ENCODE results near the gene PIK3R6.

Gene PIK3R6

GRCh38 chr17:8855477-8856204 lies 11.8 kb downstream of the PIK3R6 start:
- ATAC-seq (no peak), DNase-seq (no peak)

- DNase-seq, result no peak
- ATAC-seq, result no peak
Observed at GRCh38 chr17:8851600-8851999, 15.9 kb downstream of the PIK3R6 start.

GRCh38 chr17:8849311-8850041 lies 18.0 kb downstream of the PIK3R6 start:
- no peak for DNase-seq
- ATAC-seq, result no peak

GRCh38 chr17:8847891-8848290 lies 19.6 kb downstream of the PIK3R6 start:
- ATAC-seq (no peak), DNase-seq (no peak)

GRCh38 chr17:8846768-8847211 lies 20.7 kb downstream of the PIK3R6 start:
- peak; percentile 61 for ATAC-seq
- DNase-seq, result no peak

- ATAC-seq, result no peak
- no peak for DNase-seq
Observed at GRCh38 chr17:8844229-8845218, 22.9 kb downstream of the PIK3R6 start.

- ATAC-seq, result no peak
- no peak for DNase-seq
Observed at GRCh38 chr17:8843344-8843743, 24.1 kb downstream of the PIK3R6 start.

GRCh38 chr17:8841844-8842243 lies 25.6 kb downstream of the PIK3R6 start:
- no peak for DNase-seq
- ATAC-seq, result no peak

GRCh38 chr17:8839410-8839935 lies 28.0 kb downstream of the PIK3R6 start:
- ATAC-seq (no peak), DNase-seq (no peak)

- DNase-seq (no peak), ATAC-seq (peak; percentile 23)
Observed at GRCh38 chr17:8838551-8839095, 28.9 kb downstream of the PIK3R6 start.

GRCh38 chr17:8837563-8838075 lies 29.9 kb downstream of the PIK3R6 start:
- no peak for ATAC-seq
- no peak for DNase-seq

GRCh38 chr17:8836821-8837562 lies 30.5 kb downstream of the PIK3R6 start:
- DNase-seq (no peak), ATAC-seq (no peak)

- DNase-seq, result no peak
- no peak for ATAC-seq
Observed at GRCh38 chr17:8835631-8836364, 31.7 kb downstream of the PIK3R6 start.

GRCh38 chr17:8835106-8835505 lies 32.4 kb downstream of the PIK3R6 start:
- no peak for DNase-seq
- ATAC-seq, result no peak

- DNase-seq (peak; percentile 69), ATAC-seq (peak; percentile 12)
Observed at GRCh38 chr17:8832711-8833352, 34.6 kb downstream of the PIK3R6 start.

GRCh38 chr17:8831234-8831849 lies 36.1 kb downstream of the PIK3R6 start:
- ATAC-seq, result no peak
- no peak for DNase-seq

- ATAC-seq, result no peak
- no peak for DNase-seq
Observed at GRCh38 chr17:8830141-8830540, 37.3 kb downstream of the PIK3R6 start.

GRCh38 chr17:8829036-8829941 lies 38.2 kb downstream of the PIK3R6 start:
- DNase-seq (no peak), ATAC-seq (no peak)

Data from stimulated activated naive CD8-positive, alpha-beta T cell treated with anti-CD3 and anti-CD28 coated beads, Interleukin-15, Interleukin-2, amounts not matched to agents 100 U/mL and 50 U/mL, for 24 hours (primary cell).